C4-2B (cell line): Measurements from ENCODE around the gene MYBPHL.

Experiments
- CTCF ChIP-seq: fragments of 450-650 bp; conservative IDR thresholded peaks from 2 replicates; pipeline ENCODE4 v1.5.1; 2017; ENCODE audit warnings: mild to moderate bottlenecking
- ZFX ChIP-seq: fragments of 450-650 bp; IDR thresholded peaks from 2 replicates; pipeline ENCODE4 v1.6.1; 2017

- TF ChIP-seq CTCF = no peak
- TF ChIP-seq ZFX = no peak
Observed at GRCh38 chr1:109272021-109272799, 34.6 kb downstream of the MYBPHL start.
